H1 (cell line): ENCODE measurements around the gene CRYBG3. TPM values are rescaled to one million over a fixed set of nuclear protein-coding genes. Genes with fewer than 3 reads are reported as not detected.

ENCODE experiments used
- CTCF ChIA-PET: fragments of 300-600 bp; sonication (Branson Sonifier 250); formaldehyde crosslinking; loops from one replicate; lab custom pipeline; 2021; ENCODE audit not compliant: partially characterized antibody; lab: Charles Lee
- POLR2A ChIA-PET: fragments of 300-600 bp; sonication (Branson Sonifier 250); formaldehyde crosslinking; loops from one replicate; lab custom pipeline; 2021; ENCODE audit warnings: inconsistent platforms; ENCODE audit not compliant: partially characterized antibody; lab: Charles Lee
- DNase-seq, 2 experiments: peaks; one replicate each; pipeline versions ENCODE4 v3.0.0 to v3.0.0-alpha.2; 2010 to 2022; ENCODE audit warnings: low spot score in 2 of 2, low read depth in 1 of 2, mixed read lengths in 1 of 2
- FAIRE-seq: peaks from 2 replicates; lab custom pipeline; 2011; peaks lifted over from hg19 to GRCh38; lab: Jason Lieb, UNC
- H2AFZ ChIP-seq: 2 replicates; pipeline ENCODE4 v1.8.1; 2012; ENCODE audit warnings: low read length, inconsistent platforms
- H2AK5ac ChIP-seq: 2 replicates; pipeline ENCODE4 v1.6.1; 2013; ENCODE audit warnings: low read depth, low read length
- H2BK120ac ChIP-seq: replicated peaks from 2 replicates; pipeline ENCODE3; 2013; ENCODE audit warnings: low read depth, low read length, inconsistent platforms
- H2BK12ac ChIP-seq: 2 replicates; pipeline ENCODE4 v1.6.1; 2013; ENCODE audit warnings: low read depth, low read length
- H2BK15ac ChIP-seq: 2 replicates; pipeline ENCODE4 v1.6.1; 2013; ENCODE audit warnings: low read length
- H2BK20ac ChIP-seq: 2 replicates; pipeline ENCODE4 v1.6.1; 2013; ENCODE audit warnings: low read length
- H2BK5ac ChIP-seq: 2 replicates; pipeline ENCODE4 v1.6.1; 2013; ENCODE audit warnings: low read depth, low read length
- H3K14ac ChIP-seq: 2 replicates; pipeline ENCODE4 v1.6.1; 2013; ENCODE audit warnings: inconsistent platforms; ENCODE audit not compliant: insufficient read length
- H3K18ac ChIP-seq: 2 replicates; pipeline ENCODE4 v1.6.1; 2013; ENCODE audit warnings: low read length; ENCODE audit errors: extremely low read depth
- H3K23ac ChIP-seq: 2 replicates; pipeline ENCODE4 v1.6.1; 2013; ENCODE audit warnings: inconsistent platforms; ENCODE audit not compliant: insufficient read length
- H3K23me2 ChIP-seq: 2 replicates; pipeline ENCODE4 v1.6.1; 2013; ENCODE audit warnings: low read depth, low read length
- H3K27ac ChIP-seq: 2 replicates; pipeline ENCODE4 v1.6.1; 2011; ENCODE audit warnings: low read depth, low read length, inconsistent platforms
- H3K27me3 ChIP-seq, 4 experiments: replicated peaks in 1 of 4; 1 replicate in 1 of 4; 2 replicates in 3 of 4; pipeline versions ENCODE4 v1.6.1 to v1.8.1; 2011 to 2013; ENCODE audit warnings: low read length in 3 of 4, mild to moderate bottlenecking in 3 of 4, inconsistent platforms in 2 of 4, mixed read lengths in 2 of 4, moderate library complexity in 1 of 4; ENCODE audit not compliant: control insufficient read depth in 3 of 4, insufficient read depth in 3 of 4; ENCODE audit errors: extremely low read depth in 1 of 4
- H3K36me3 ChIP-seq, 4 experiments: 2 replicates each; pipeline versions ENCODE4 v1.6.1 to v1.8.1; 2011 to 2013; ENCODE audit warnings: mild to moderate bottlenecking in 4 of 4, low read length in 3 of 4, moderate library complexity in 2 of 4, control low read depth in 1 of 4, inconsistent platforms in 1 of 4; ENCODE audit not compliant: insufficient read depth in 4 of 4, control insufficient read depth in 2 of 4
- H3K4ac ChIP-seq: replicated peaks from 2 replicates; pipeline ENCODE3; 2013; ENCODE audit warnings: low read length, low read depth, mixed read lengths, inconsistent platforms; ENCODE audit not compliant: insufficient read length
- H3K4me1 ChIP-seq, 4 experiments: replicated peaks in 1 of 4; 1 replicate in 1 of 4; 2 replicates in 3 of 4; pipeline versions ENCODE4 v1.6.1 to v1.8.1; 2011 to 2013; ENCODE audit warnings: low read length in 3 of 4, inconsistent platforms in 2 of 4, mixed read lengths in 1 of 4; ENCODE audit not compliant: insufficient read depth in 4 of 4, control insufficient read depth in 3 of 4
- H3K4me2 ChIP-seq, 2 experiments: 2 replicates each; pipeline versions ENCODE4 v1.6.1 to v1.8.1; 2011 to 2013; ENCODE audit warnings: low read depth in 2 of 2, low read length in 2 of 2, control low read depth in 1 of 2, inconsistent platforms in 1 of 2, mild to moderate bottlenecking in 1 of 2; ENCODE audit not compliant: insufficient read depth in 1 of 2
- H3K4me3 ChIP-seq, 4 experiments: fragments of 200-600, 300-600 bp in 1 of 4; sonication (generic), shearing (Covaris generic), sonication (Bioruptor Twin) in 1 of 4; 2 replicates each; pipeline versions ENCODE4 v1.5.1 to v1.8.1; 2011 to 2016; ENCODE audit warnings: low read length in 4 of 4, low read depth in 3 of 4, control low read depth in 2 of 4, inconsistent platforms in 2 of 4, mild to moderate bottlenecking in 2 of 4, mixed read lengths in 1 of 4, moderate library complexity in 1 of 4; ENCODE audit not compliant: insufficient read depth in 2 of 4; ENCODE audit errors: extremely low read depth in 1 of 4
- H3K56ac ChIP-seq: replicated peaks from 2 replicates; pipeline ENCODE3; 2013; ENCODE audit warnings: low read depth, mild to moderate bottlenecking, mixed read lengths, low read length, inconsistent platforms; ENCODE audit not compliant: insufficient read length
- H3K79me1 ChIP-seq: 2 replicates; pipeline ENCODE4 v1.6.1; 2013; ENCODE audit warnings: low read depth, low read length, control low read depth
- H3K79me2 ChIP-seq, 2 experiments: 2 replicates each; pipeline versions ENCODE4 v1.6.1 to v1.8.1; 2012 to 2013; ENCODE audit warnings: low read length in 2 of 2, mild to moderate bottlenecking in 2 of 2, inconsistent platforms in 1 of 2; ENCODE audit not compliant: insufficient read depth in 2 of 2, control insufficient read depth in 1 of 2
- H3K9ac ChIP-seq, 4 experiments: replicated peaks in 1 of 4; 1 replicate in 1 of 4; 2 replicates in 3 of 4; pipeline versions ENCODE4 v1.6.1 to v1.8.1; 2011 to 2013; ENCODE audit warnings: low read depth in 3 of 4, low read length in 3 of 4, control low read depth in 2 of 4, mild to moderate bottlenecking in 2 of 4, moderate library complexity in 2 of 4, inconsistent platforms in 1 of 4; ENCODE audit errors: extremely low read depth in 1 of 4
- H3K9me3 ChIP-seq, 2 experiments: 2 replicates each; pipeline versions ENCODE4 v1.6.1 to v1.8.1; 2012 to 2013; ENCODE audit warnings: mild to moderate bottlenecking in 2 of 2, moderate library complexity in 2 of 2, control low read depth in 1 of 2, inconsistent platforms in 1 of 2, low read depth in 1 of 2, low read length in 1 of 2, mixed read lengths in 1 of 2; ENCODE audit not compliant: insufficient read depth in 2 of 2
- H4K20me1 ChIP-seq, 2 experiments: replicated peaks in 1 of 2; 2 replicates each; pipeline versions ENCODE3 to v1.8.1; 2011 to 2013; ENCODE audit warnings: inconsistent platforms in 2 of 2, low read length in 2 of 2, mild to moderate bottlenecking in 1 of 2; ENCODE audit not compliant: insufficient read depth in 2 of 2, control insufficient read depth in 1 of 2
- H4K5ac ChIP-seq: 2 replicates; pipeline ENCODE4 v1.6.1; 2013; ENCODE audit warnings: low read length, low read depth, mixed read lengths, inconsistent platforms; ENCODE audit not compliant: insufficient read length
- H4K8ac ChIP-seq: 2 replicates; pipeline ENCODE4 v1.8.0; 2013; ENCODE audit warnings: mild to moderate bottlenecking, moderate library complexity, low read length, inconsistent platforms; ENCODE audit not compliant: insufficient read depth; ENCODE audit errors: extremely low read depth
- H4K91ac ChIP-seq: replicated peaks from 2 replicates; pipeline ENCODE3; 2013; ENCODE audit warnings: low read length, mixed read lengths, inconsistent platforms; ENCODE audit not compliant: insufficient read length
- POLR2A ChIP-seq, 2 experiments: IDR thresholded peaks; 1 replicate in 1 of 2; 2 replicates in 1 of 2; pipeline ENCODE4 v1.6.1; 2011; ENCODE audit warnings: low read depth in 2 of 2, low read length in 2 of 2, mild to moderate bottlenecking in 2 of 2; ENCODE audit errors: control extremely low read depth in 1 of 2
- SP4 ChIP-seq: IDR thresholded peaks from 2 replicates; pipeline ENCODE4 v1.6.1; 2012; ENCODE audit warnings: low read length, inconsistent platforms
- WGBS, 2 experiments: shearing (Covaris generic) in 1 of 2; methylation state at CpG; one replicate each; pipeline versions ENCODE4 v1.1.6 to v1.1.7; 2013 to 2015; ENCODE audit warnings: low lambda C conversion rate in 2 of 2, mixed read lengths in 2 of 2, inconsistent platforms in 1 of 2, low coverage in 1 of 2, missing lambda C conversion rate in 1 of 2; ENCODE audit not compliant: insufficient replicate concordance in 2 of 2, insufficient coverage in 1 of 2, insufficient read length in 1 of 2; ENCODE audit errors: extremely low coverage in 1 of 2, missing lambda C conversion rate in 1 of 2; 5-methylcytosine and 5-hydroxymethylcytosine counted together
- polyA plus RNA-seq, 7 experiments: library from polyadenylated mRNA; depleted of rRNA in 3 of 7; stranded (reverse) in 5 of 7; unstranded in 2 of 7; fragments of >200 nt in 5 of 7; fragments of 200-250 nt in 2 of 7; gene quantifications; 1 replicate in 5 of 7; 2 replicates in 1 of 7; 4 replicates in 1 of 7; pipeline versions ENCODE4 v1.2.1 to v1.2.3, GENCODE V29; 2011 to 2013; ENCODE audit warnings: missing spikeins in 2 of 7, mixed read lengths in 2 of 7
- total RNA-seq: library from RNA; stranded (reverse); fragmentation: NEBNext Ultra II Directional; extraction: Animal tissue kit (Norgen Biotek cat#: 25700); gene quantifications from 2 replicates; pipeline ENCODE4 v1.2.1, GENCODE V29; 2021

The CRYBG3 gene
- total and polyA plus RNA-seq, 2 of the 8 experiments (the other 6 are each of a cell fraction or from before 2014, with no cell fraction given), result 2.1 to 8.0 TPM

- Histone ChIP-seq H3K18ac (no peak overlapping the region), H3K9ac (no peak overlapping the region), H3K79me2 (no peaks in the 10 kb centered on the region), H3K9me3 (no peaks in the 10 kb centered on the region), H2BK20ac (no peak overlapping the region), H4K20me1 (no peaks in the 10 kb centered on the region), H3K56ac (no peak overlapping the region), H2AK5ac (no peak overlapping the region), H3K36me3 (no peaks in the 10 kb centered on the region), H2BK15ac (no peak overlapping the region), H3K14ac (no peak overlapping the region), H4K8ac (no peak overlapping the region), H2BK5ac (no peak overlapping the region), H4K5ac (no peak overlapping the region), H2BK12ac (no peak overlapping the region), H3K23me2 (no peaks in the 10 kb centered on the region), H3K23ac (no peak overlapping the region), H3K4ac (no peak overlapping the region), H3K79me1 (no peaks in the 10 kb centered on the region), H4K91ac (no peak overlapping the region), H3K4me3 (no peak overlapping the region), H3K4me2 (no peak overlapping the region), H3K4me1 (no peaks in the 10 kb centered on the region), H3K27ac (no peak overlapping the region), H3K27me3 (no peaks in the 10 kb centered on the region), H2BK120ac (no peak overlapping the region), H2AFZ (no peak overlapping the region)
- CTCF ChIA-PET, result interaction anchor here (1.2 to 4.6 kb wide), 4 partner anchors 145 to 226 kb away, joined by 3 to 36 read pairs (median 18); no protein-coding TSS in a partner anchor
- 87 to 100% methylated on average over 1 to 4 of the region's 4 CpGs for WGBS, 2 experiments
- TF ChIP-seq POLR2A (IDR thresholded peaks at IDR 0.05; ENCODE audit: control extremely low read depth in 1 of 2, low read depth in 2 of 2, low read length in 2 of 2) (no peak), SP4 (no peak)
- FAIRE-seq, result no peak
- DNase-seq, result no peak
- POLR2A ChIA-PET, result no interaction called here
Measured at GRCh38 chr3:97795951-97796350, 25.9 kb upstream of the CRYBG3 start.
